Subcutaneous abdominal adipose tissue (tissue), 5 donors: ENCODE results near the gene MYL9.

Source experiments
- H3K27ac ChIP-seq: one replicate; pipeline ENCODE4 v1.7.0; 2013; ENCODE audit warnings: low read depth, mild to moderate bottlenecking, inconsistent platforms, low read length, moderate library complexity
- H3K27me3 ChIP-seq, 5 donors: one replicate each; pipeline ENCODE4 v1.7.0; 2013; ENCODE audit warnings: low read length in 5 of 5, inconsistent platforms in 1 of 5; ENCODE audit not compliant: control insufficient read depth in 5 of 5, insufficient read depth in 4 of 5
- H3K36me3 ChIP-seq, 5 donors: one replicate each; pipeline ENCODE4 v1.7.0; 2013; ENCODE audit warnings: low read length in 5 of 5; ENCODE audit not compliant: control insufficient read depth in 5 of 5, insufficient read depth in 5 of 5
- H3K4me1 ChIP-seq, 5 donors: one replicate each; pipeline ENCODE4 v1.7.0; 2013; ENCODE audit warnings: low read length in 5 of 5, mild to moderate bottlenecking in 3 of 5, moderate library complexity in 1 of 5; ENCODE audit not compliant: control insufficient read depth in 5 of 5, insufficient read depth in 5 of 5
- H3K4me3 ChIP-seq, 5 donors: one replicate each; pipeline ENCODE4 v1.7.0; 2013; ENCODE audit warnings: low read length in 5 of 5, low read depth in 1 of 5
- H3K9ac ChIP-seq, 5 donors: one replicate each; pipeline ENCODE4 v1.7.0; 2013; ENCODE audit warnings: low read length in 5 of 5, mild to moderate bottlenecking in 4 of 5, moderate library complexity in 3 of 5
- H3K9me3 ChIP-seq, 5 donors: one replicate each; pipeline ENCODE4 v1.7.0; 2013; ENCODE audit warnings: low read length in 5 of 5; ENCODE audit not compliant: control insufficient read depth in 5 of 5
- donor health status: healthy.
- donor health status: healthy.
- donor health status: healthy.
- donor health status: healthy.
- donor health status: healthy.

The MYL9 gene

GRCh38 chr20:36541227-36541767 is at the start of gene MYL9:
Gene MYL9, plus strand, starts transcription at chr20:36541519. Its CDS starts 3,366 bp downstream, at chr20:36544885.
- Histone ChIP-seq H3K27ac (peak within 1 kb of the TSS; percentile 99), H3K4me3 (peak within 1 kb of the TSS; percentile 70 to 98 (median 78)), H3K9me3 (no peaks in the 10 kb centered on the region), H3K36me3 (peaks cover 0 to 15% (median 10%) of the 10 kb centered on the region in 5 donors), H3K9ac (peak within 1 kb of the TSS; percentile 84 to 97 (median 90)), H3K27me3 (no peaks in the 10 kb centered on the region), H3K4me1 (peaks cover 19 to 58% (median 49%) of the 10 kb centered on the region in 5 donors)

GRCh38 chr20:36491901-36492617 is 49.3 kb upstream of the MYL9 start:
- Histone ChIP-seq H3K4me3 (no peak overlapping the region), H3K4me1 (peaks cover 9 to 39% (median 36%) of the 10 kb centered on the region in 5 donors), H3K9me3 (no peaks in the 10 kb centered on the region), H3K27me3 (no peaks in the 10 kb centered on the region), H3K27ac (peak overlapping the region; percentile 43), H3K9ac (peak overlapping the region in 2 of 5 donors; percentile 14 to 60), H3K36me3 (peaks cover 0 to 18% (median 13%) of the 10 kb centered on the region in 5 donors)

- H3K36me3 ChIP-seq = peaks cover 0 to 28% (median 24%) of the 10 kb centered on the region in 5 donors
- peaks cover 9 to 50% (median 36%) of the 10 kb centered on the region in 5 donors for H3K4me1 ChIP-seq
- H3K27me3 ChIP-seq = no peaks in the 10 kb centered on the region
- peak overlapping the region in 1 of 5 donors; percentile 29 for H3K9ac ChIP-seq
- no peaks in the 10 kb centered on the region for H3K9me3 ChIP-seq
- peak overlapping the region; percentile 43 for H3K27ac ChIP-seq
- H3K4me3 ChIP-seq = no peak overlapping the region
These were observed 48.1 kb upstream of the MYL9 start for GRCh38 chr20:36493051-36493800.

GRCh38 chr20:36493801-36494114 is 47.6 kb upstream of the MYL9 start:
- Histone ChIP-seq H3K27ac (peak overlapping the region; percentile 43), H3K36me3 (peaks cover 0 to 33% (median 27%) of the 10 kb centered on the region in 5 donors), H3K4me3 (no peak overlapping the region), H3K27me3 (no peaks in the 10 kb centered on the region), H3K9ac (peak overlapping the region in 1 of 5 donors; percentile 29), H3K9me3 (no peaks in the 10 kb centered on the region), H3K4me1 (peaks cover 11 to 56% (median 42%) of the 10 kb centered on the region in 5 donors)

- peaks cover 6 to 59% (median 31%) of the 10 kb centered on the region in 5 donors for H3K4me1 ChIP-seq
- no peak overlapping the region for H3K4me3 ChIP-seq
- no peaks in the 10 kb centered on the region for H3K27me3 ChIP-seq
- no peaks in the 10 kb centered on the region for H3K9me3 ChIP-seq
- peaks cover 3 to 59% (median 57%) of the 10 kb centered on the region in 5 donors for H3K36me3 ChIP-seq
- H3K27ac ChIP-seq = peak overlapping the region; percentile 93
- H3K9ac ChIP-seq = peak overlapping the region in 2 of 5 donors; percentile 57 to 61
These were observed 44.3 kb upstream of the MYL9 start for GRCh38 chr20:36496707-36497669.

- Histone ChIP-seq H3K27ac (peak overlapping the region; percentile 93), H3K9ac (peak overlapping the region in 3 of 5 donors; percentile 48 to 61 (median 57)), H3K4me1 (peaks cover 2 to 50% (median 22%) of the 10 kb centered on the region in 5 donors), H3K36me3 (peaks cover 5 to 63% (median 59%) of the 10 kb centered on the region in 5 donors), H3K4me3 (no peak overlapping the region), H3K27me3 (no peaks in the 10 kb centered on the region), H3K9me3 (no peaks in the 10 kb centered on the region)
These were observed 43.5 kb upstream of the MYL9 start for GRCh38 chr20:36497856-36498255.

- H3K9ac ChIP-seq = peak overlapping the region in 3 of 5 donors; percentile 48 to 61 (median 57)
- H3K27me3 ChIP-seq = no peaks in the 10 kb centered on the region
- no peak overlapping the region for H3K4me3 ChIP-seq
- peaks cover 2 to 43% (median 17%) of the 10 kb centered on the region in 5 donors for H3K4me1 ChIP-seq
- H3K36me3 ChIP-seq = peaks cover 9 to 68% (median 63%) of the 10 kb centered on the region in 5 donors
- no peaks in the 10 kb centered on the region for H3K9me3 ChIP-seq
- peak overlapping the region; percentile 93 for H3K27ac ChIP-seq
These were observed 42.7 kb upstream of the MYL9 start for GRCh38 chr20:36498386-36499179.

GRCh38 chr20:36499211-36499610 is 42.1 kb upstream of the MYL9 start:
- no peaks in the 10 kb centered on the region for H3K9me3 ChIP-seq
- peak overlapping the region; percentile 93 for H3K27ac ChIP-seq
- peaks cover 2 to 37% (median 11%) of the 10 kb centered on the region in 5 donors for H3K4me1 ChIP-seq
- H3K27me3 ChIP-seq = no peaks in the 10 kb centered on the region
- H3K36me3 ChIP-seq = peaks cover 14 to 73% (median 66%) of the 10 kb centered on the region in 5 donors
- no peak overlapping the region for H3K4me3 ChIP-seq
- no peak overlapping the region for H3K9ac ChIP-seq
